Cardiac muscle cell (in vitro differentiated cells and primary cell): ENCODE data around the gene WRAP73. TPM values are rescaled to one million over a fixed set of nuclear protein-coding genes. Genes with fewer than 3 reads are reported as not detected.
A peak's percentile ranks its signal among the peaks of the same experiment; 100 is the strongest.

Source experiments
- DNase-seq, 2 donors: peaks; one replicate each; pipeline versions ENCODE4 v3.0.0 to v3.0.0-alpha.2; 2010 to 2017; ENCODE audit warnings: low read depth in 1 of 2, low spot score in 1 of 2
- H3K27ac ChIP-seq: fragments of 200-600 bp; sonication (generic); 2 replicates; pipeline ENCODE4 v1.5.1; 2016
- H3K27me3 ChIP-seq: fragments of 200-600 bp; sonication (generic); 2 replicates; pipeline ENCODE4 v1.6.0; 2016; ENCODE audit warnings: control low read depth
- H3K36me3 ChIP-seq: fragments of 200-600 bp; sonication (generic); 2 replicates; pipeline ENCODE4 v1.5.1; 2016; ENCODE audit warnings: control low read depth
- H3K4me1 ChIP-seq: fragments of 200-600 bp; sonication (generic); 2 replicates; pipeline ENCODE4 v1.8.1; 2017; ENCODE audit warnings: low read depth, mild to moderate bottlenecking, mixed run types
- H3K4me3 ChIP-seq: fragments of 200-600 bp; sonication (generic); 2 replicates; pipeline ENCODE4 v1.5.1; 2016; ENCODE audit warnings: mild to moderate bottlenecking
- H3K9me3 ChIP-seq: fragments of 200-600 bp; sonication (generic); 2 replicates; pipeline ENCODE4 v1.5.1; 2017; ENCODE audit warnings: low read depth, mild to moderate bottlenecking, control low read depth
- CTCF ChIP-seq: IDR thresholded peaks from 2 replicates; pipeline ENCODE4 v1.5.1; 2012; ENCODE audit warnings: low read depth, mild to moderate bottlenecking, low read length
- polyA plus RNA-seq: library from polyadenylated mRNA; unstranded; fragments of >200 nt; fragmentation: Nextera tagmentation; extraction: Ambion mirVana; gene quantifications from 2 replicates; pipeline ENCODE4 v1.2.1, GENCODE V29; 2016
- total RNA-seq: library from RNA; depleted of rRNA; stranded (reverse); fragments of >200 nt; gene quantifications from 2 replicates; pipeline ENCODE4 v1.2.3, GENCODE V29; 2016

The WRAP73 gene
- total and polyA plus RNA-seq, 2 experiments from 2014 or later, result 21.6 to 25.9 TPM

GRCh38 chr1:3685222-3685621 lies 35.3 kb upstream of the WRAP73 start:
- no peaks in the 10 kb centered on the region for H3K9me3 ChIP-seq
- H3K27ac ChIP-seq, result no peak overlapping the region
- H3K27me3 ChIP-seq, result peaks cover 21% of the 10 kb centered on the region
- DNase-seq, result no peak
- H3K36me3 ChIP-seq, result no peaks in the 10 kb centered on the region
- no peak for TF ChIP-seq CTCF
- H3K4me1 ChIP-seq, result no peaks in the 10 kb centered on the region
- H3K4me3 ChIP-seq, result no peak overlapping the region

DNA sequence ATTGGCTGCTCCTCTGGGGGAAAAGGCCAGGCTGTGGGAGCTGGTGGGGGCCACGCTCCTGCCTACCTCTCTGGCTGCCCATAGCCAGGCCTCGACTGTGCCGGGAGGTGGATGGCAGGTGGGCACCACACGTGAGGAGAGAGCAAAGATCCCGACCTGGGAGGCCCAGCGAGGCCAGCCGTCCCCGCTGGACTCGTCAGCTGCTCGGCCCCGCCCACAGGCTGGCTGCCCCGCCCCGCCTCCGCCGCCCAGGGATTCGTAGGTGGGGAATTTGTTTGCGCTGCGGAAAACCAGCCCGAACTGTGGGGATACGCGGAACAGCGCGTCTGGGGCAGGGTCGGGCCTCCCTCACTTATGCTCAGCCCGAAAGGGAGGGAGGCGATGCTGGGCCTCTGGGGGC lies 34.1 kb upstream of the WRAP73 start:
- no peaks in the 10 kb centered on the region for H3K4me1 ChIP-seq
- peaks cover 21% of the 10 kb centered on the region for H3K27me3 ChIP-seq
- DNase-seq, result peak; percentile 32 to 56
- no peaks in the 10 kb centered on the region for H3K36me3 ChIP-seq
- no peaks in the 10 kb centered on the region for H3K9me3 ChIP-seq
- H3K4me3 ChIP-seq, result no peak overlapping the region
- no peak overlapping the region for H3K27ac ChIP-seq
- TF ChIP-seq CTCF, result no peak

DNA sequence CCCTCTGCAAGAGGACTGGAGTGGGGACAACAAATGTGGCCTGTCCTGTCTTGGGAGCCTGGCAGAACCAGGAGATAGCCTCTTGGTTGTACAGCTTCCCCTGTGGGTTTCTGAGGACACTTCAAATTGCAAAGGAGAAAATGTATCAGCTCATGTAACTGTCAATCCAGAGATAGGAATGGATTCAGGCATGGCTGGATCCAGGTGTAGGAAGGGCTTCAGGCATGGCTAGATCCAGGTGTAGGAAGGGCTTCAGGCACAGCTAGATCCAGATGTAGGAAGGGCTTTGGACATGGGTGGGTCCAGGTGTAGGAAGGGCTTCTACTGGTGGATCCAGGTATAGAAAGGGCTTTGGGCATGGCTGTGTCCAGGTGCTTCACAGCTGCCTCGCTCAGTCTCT lies 33.3 kb upstream of the WRAP73 start:
- H3K27me3 ChIP-seq, result peaks cover 21% of the 10 kb centered on the region
- DNase-seq, result no peak
- H3K36me3 ChIP-seq, result no peaks in the 10 kb centered on the region
- no peak overlapping the region for H3K4me3 ChIP-seq
- no peaks in the 10 kb centered on the region for H3K4me1 ChIP-seq
- no peaks in the 10 kb centered on the region for H3K9me3 ChIP-seq
- no peak overlapping the region for H3K27ac ChIP-seq
- no peak for TF ChIP-seq CTCF

DNA sequence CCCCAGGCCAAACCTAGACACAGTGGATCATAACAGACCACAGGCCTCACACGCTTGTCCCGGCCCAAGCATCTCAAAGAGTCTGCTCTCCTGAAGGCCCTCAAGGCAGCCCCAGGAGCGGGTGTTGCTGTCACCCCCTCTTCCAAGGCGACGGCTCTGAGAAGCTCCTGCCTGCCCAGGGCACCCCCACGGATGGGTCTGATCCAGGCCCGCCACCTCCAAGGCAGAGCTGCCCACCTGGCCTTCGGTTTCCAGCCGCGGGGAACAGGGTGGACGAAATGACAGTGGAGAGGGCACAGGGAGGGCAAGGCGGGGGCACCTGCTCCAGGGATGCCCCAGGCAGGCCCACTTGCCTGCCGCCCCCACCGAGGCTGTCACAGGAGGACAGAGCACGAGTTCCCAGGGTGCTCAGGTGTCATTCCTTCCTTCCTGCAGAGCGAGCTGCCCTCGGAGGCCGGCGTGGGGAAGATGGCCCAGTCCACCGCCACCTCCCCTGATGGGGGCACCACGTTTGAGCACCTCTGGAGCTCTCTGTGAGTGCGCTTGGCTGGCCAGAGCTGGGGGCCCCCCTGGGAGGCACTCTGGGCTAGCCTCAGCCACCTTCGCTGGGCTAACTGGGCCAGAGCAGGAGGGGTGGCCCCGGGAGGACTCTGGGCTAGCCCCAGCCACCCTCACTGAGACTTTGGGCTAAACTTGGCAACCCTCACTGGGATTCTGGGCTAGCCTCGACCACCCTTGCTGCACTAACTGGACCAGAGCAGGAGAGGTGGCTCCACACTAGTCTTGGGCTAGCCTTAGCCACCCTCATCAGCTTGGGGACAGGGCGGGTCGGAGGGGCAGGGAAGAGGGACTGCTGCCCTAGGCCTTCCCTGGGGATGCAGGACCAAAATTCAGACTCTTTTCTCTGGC lies 32.2 kb upstream of the WRAP73 start:
- no peaks in the 10 kb centered on the region for H3K36me3 ChIP-seq
- H3K27ac ChIP-seq, result no peak overlapping the region
- no peak for DNase-seq
- no peaks in the 10 kb centered on the region for H3K9me3 ChIP-seq
- H3K4me3 ChIP-seq, result no peak overlapping the region
- no peaks in the 10 kb centered on the region for H3K4me1 ChIP-seq
- peaks cover 21% of the 10 kb centered on the region for H3K27me3 ChIP-seq
- no peak for TF ChIP-seq CTCF

DNA sequence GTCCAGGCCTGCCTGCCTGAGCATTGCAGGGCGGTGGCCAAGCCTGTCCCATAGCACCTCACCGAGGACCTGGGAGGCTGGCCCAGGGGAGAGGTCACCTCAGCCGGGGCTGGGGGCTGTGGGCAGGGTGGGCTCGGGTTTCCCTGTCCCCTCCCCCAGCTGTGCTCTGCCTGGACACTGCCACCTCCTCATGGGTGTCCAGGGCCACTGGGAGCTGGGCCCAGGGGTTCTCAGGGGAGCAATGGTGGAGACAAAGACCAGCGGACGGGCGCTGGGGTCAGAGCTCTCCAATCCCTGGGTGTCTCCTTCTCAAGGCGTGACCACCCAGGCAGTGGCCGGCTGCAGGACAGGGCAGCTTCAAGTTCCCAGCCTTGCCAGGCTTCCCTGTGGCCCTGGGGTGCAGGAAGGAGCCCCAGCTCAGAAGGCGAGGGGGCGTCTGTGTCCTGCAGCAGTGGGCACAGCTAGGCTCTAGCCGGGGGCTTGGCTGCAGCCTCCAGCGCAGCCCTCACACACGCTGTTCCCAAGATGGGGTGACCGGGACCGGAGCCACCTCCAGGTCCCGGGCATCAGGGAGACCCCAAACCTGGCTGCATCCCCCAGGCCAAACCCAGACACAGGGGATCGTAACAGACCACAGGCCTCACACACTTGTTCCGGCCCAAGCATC lies 31.5 kb upstream of the WRAP73 start:
- Histone ChIP-seq H3K4me3 (no peak overlapping the region), H3K9me3 (no peaks in the 10 kb centered on the region), H3K4me1 (no peaks in the 10 kb centered on the region), H3K27ac (no peak overlapping the region), H3K27me3 (peaks cover 21% of the 10 kb centered on the region), H3K36me3 (no peaks in the 10 kb centered on the region)
- no peak for TF ChIP-seq CTCF
- no peak for DNase-seq
